HL-60/S4 treated with retinoic acid at 250 ng/mL for 4 days and 3 days (cell line): ENCODE results near the gene PCGF5.
"Not testable (repeated sequence)": the region's sequence is repeated elsewhere in the genome, so short reads cannot be mapped to it uniquely, and the experiment has no call there.

Experiments used
- in situ Hi-C: fragments of 300-500 bp; cut with MboI; formaldehyde crosslinking; loops from 2 replicates; pipeline ENCODE4 v1.7.0; 2022; ENCODE audit warnings: low sequenced_read_pairs

The PCGF5 gene

GRCh38 chr10:91319336-91319735 is 98.9 kb downstream of the PCGF5 start:
- in situ Hi-C loops = no loop called here

GRCh38 chr10:91323293-91323905 is 102.9 kb downstream of the PCGF5 start:
- in situ Hi-C loops = not testable (repeated sequence)

- in situ Hi-C loops = no loop called here
These were observed 108.0 kb downstream of the PCGF5 start for GRCh38 chr10:91328320-91328984.
